HG02571 (cell line): ENCODE measurements around the gene UNC50.
"Not testable (repeated sequence)": the region's sequence is repeated elsewhere in the genome, so short reads cannot be mapped to it uniquely, and the experiment has no call there.

Source experiments
- ATAC-seq: cut with Tn5 transposase; IDR thresholded peaks from one replicate; pipeline ENCODE4 v1.9.1; 2021; ENCODE audit warnings: mild to moderate bottlenecking, moderate library complexity; ENCODE audit not compliant: unreplicated experiment

UNC50 gene

DNA sequence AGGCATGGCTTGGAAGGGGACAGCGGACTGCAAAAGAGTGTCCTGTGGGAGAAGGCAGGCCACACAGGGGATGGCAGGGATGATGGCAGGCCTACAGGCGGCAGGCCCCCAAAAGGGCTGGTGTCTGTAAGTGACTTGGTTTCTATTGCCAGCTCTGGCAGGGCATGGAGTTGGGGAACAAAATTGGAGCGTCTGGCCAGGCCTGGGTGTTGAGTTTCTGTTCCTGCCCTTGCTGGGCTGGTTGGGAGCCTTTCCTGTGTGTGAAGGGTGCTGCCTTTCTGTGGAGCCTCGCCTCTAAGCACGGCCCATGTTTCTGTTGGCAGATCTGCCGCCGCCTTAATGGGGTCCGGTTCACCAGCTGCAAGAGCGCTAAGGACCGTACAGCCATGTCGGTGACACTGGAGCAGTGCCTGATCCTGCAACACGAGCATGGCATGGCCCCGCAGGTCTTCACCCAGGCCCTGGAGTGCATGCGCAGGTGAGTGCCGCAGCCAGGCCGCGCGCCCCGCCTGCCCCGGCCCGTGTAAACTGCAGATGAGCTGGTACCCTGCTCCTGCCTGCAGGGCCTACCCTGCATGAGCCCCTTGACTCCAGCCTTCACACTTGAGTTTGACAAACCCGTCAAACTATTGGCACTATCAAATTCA, 31.6 kb upstream of the UNC50 start:
- no peak for ATAC-seq

GRCh38 chr2:98577313-98577712, 31.1 kb upstream of the UNC50 start:
- ATAC-seq: no peak

- no peak for ATAC-seq
Measured at GRCh38 chr2:98578231-98578630, 30.2 kb upstream of the UNC50 start.

GRCh38 chr2:98579926-98580325, 28.5 kb upstream of the UNC50 start:
- no peak for ATAC-seq

DNA sequence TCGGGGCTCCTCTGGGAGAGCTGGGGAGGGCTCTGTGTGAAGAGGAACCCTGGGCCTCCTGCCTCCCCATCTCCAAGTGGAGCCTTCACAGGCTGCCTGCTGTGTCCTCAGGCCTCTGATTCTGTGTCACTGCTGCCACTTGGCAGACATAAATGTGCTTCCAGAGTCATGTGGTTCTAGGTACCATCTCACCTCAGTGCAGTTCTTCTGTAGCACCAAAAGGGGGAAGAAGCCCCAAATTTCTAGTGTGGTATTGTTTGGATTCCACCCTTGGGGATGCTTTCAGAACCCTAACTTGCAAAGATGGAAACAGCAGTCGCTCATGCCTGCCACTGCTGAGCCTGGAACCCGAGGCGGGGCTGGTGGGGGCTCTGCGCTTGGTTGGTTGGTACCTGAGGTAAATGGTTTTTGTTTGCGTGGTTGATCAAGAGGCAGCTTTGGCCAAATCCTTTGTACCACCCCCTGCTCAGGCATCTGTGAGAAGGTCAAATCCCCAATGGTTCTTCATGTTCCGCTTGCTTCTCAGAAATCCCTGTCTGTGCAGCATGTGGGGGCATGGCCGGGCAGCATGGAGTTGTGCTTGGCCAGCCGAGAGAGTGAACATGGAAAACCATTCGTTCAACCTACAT, 27.6 kb upstream of the UNC50 start:
- no peak for ATAC-seq

- ATAC-seq: no peak
Measured at GRCh38 chr2:98582523-98582922, 25.9 kb upstream of the UNC50 start.

- ATAC-seq: no peak
Measured at GRCh38 chr2:98583276-98583675, 25.1 kb upstream of the UNC50 start.

DNA sequence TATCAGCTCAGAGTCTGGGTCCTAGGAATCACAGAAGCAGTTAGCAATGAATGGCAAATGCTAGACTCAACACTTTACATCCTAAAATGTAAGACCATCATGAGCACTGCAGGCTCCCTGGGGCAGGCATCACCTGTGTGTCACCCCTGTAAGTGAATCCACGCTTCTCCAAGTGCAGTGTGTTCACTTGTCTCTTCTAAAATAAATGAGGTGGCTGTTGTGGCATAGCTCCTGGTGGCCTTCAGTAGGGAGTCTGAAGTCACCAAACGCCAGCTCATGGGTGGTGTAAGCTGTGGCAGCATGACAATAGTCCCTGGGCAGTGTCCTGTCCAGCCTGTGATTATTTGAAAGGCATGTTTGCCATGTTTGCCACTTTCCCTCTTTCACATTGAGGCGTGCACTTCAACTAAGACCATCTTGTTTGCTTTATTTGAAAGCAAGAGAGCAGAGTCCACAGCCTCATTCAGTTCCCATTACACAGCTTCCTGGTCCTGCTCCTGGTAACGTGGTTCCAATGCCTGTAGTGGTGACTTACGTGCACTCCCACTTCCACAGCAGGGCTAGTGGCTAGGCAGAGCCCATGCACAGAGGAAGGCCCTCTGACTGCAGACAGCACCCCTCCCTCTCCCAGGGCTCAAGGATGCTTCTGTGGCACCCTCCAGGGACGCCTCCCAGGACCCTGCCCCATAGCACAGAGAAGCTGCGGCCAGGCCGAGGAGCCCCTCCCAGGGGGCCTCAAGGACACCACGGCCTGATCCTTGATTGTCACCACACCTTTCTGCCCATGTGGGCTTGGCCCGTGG, 24.4 kb upstream of the UNC50 start:
- no peak for ATAC-seq

- no peak for ATAC-seq
Measured at GRCh38 chr2:98585386-98585785, 23.0 kb upstream of the UNC50 start.

GRCh38 chr2:98586551-98587140, 21.7 kb upstream of the UNC50 start:
- no peak for ATAC-seq

GRCh38 chr2:98588880-98589431, 19.4 kb upstream of the UNC50 start:
- ATAC-seq: no peak

DNA sequence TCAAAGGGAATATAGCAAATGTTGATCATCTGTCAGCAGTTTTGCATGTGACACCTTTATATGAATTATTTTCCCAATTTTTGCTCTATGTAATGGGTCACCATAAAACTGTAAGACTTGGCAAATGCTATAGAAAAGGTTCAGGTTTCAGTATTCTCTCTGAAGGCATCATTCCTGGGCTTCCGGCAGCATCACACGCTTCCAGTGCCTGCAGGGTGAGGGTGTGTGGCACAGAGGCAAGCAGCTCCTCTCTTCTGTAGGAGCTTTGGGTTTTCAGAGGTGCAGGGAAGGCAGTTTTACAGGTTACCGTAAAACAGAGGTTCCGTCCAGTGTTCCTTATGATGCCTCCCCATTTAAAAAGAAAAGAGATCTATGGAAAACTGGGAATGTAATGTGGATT, 18.9 kb upstream of the UNC50 start:
- ATAC-seq: no peak

GRCh38 chr2:98592565-98592964, 15.8 kb upstream of the UNC50 start:
- ATAC-seq: no peak

DNA sequence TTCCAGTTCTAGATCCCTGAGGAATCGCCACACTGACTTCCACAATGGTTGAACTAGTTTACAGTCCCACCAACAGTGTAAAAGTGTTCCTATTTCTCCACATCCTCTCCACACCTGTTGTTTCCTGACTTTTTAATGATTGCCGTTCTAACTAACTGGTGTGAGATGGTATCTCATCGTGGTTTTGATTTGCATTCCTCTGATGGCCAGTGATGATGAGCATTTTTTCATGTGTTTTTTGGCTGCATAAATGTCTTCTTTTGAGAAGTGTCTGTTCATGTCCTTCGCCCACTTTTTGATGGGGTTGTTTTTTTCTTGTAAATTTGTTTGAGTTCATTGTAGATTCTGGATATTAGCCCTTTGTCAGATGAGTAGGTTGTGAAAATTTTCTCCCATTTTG, 13.7 kb upstream of the UNC50 start:
- not testable (repeated sequence) for ATAC-seq

DNA sequence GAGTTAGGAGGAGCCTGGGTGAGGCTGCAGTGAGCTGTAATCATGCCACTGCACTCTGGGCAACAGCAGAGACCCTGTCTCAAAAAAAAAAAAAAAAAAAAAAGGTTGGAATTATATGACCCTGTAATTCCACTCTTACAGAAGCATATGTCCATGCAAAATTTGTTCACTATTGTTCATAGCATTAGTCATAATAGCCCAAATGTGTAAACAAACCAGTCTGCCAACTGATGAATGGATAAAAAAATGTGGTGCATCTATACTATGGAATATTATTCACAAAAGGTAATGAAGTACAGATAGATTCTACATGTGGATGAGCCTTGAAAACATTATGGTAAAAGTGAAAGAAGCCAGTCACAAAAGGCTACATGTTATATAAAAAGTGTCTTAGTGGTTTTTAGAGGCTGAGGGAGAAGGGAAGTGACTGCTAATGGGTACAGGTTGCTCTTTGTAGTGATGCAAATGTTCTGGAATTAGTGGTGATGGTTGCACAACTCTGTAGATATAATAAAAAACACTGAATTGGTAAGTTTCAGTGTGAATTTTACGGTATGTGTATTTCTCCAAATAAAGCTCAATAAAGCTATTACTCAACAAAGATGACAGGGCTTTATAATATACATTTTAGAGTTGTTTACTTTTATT, 9.5 kb upstream of the UNC50 start:
- no peak for ATAC-seq

GRCh38 chr2:98601532-98602132, 6.8 kb upstream of the UNC50 start:
- ATAC-seq: no peak

- ATAC-seq: no peak
Measured at GRCh38 chr2:98604547-98604946, 3.8 kb upstream of the UNC50 start.

GRCh38 chr2:98605076-98605475, 3.3 kb upstream of the UNC50 start:
- ATAC-seq: no peak

DNA sequence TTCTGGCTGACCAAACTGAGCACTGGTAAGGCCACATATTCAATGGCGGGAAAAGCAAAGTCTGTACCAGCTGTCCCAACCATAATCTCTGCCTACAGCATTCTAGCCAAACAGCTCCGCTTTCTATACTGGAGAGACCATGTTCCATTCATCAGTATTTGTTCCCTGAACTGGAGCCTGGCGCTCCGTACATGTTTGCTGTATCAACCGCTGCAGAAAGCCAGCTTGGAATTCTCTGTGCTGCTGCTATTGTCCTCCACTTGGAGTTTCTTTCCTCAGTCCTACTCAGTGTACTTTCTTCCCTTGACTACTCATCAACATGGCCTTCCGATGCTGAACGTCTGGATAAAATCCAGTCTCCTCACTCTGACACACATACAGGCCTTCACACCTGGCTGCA, 2.0 kb upstream of the UNC50 start:
- ATAC-seq: no peak

- ATAC-seq: no peak
Measured at GRCh38 chr2:98607104-98607503, 1.3 kb upstream of the UNC50 start.

- no peak for ATAC-seq
Measured at GRCh38 chr2:98607741-98608115, 661 bp upstream of the UNC50 start.
